Ovary (tissue), 9 donors: ENCODE data around the gene SKP2. TPM values are rescaled to one million over a fixed set of nuclear protein-coding genes. Genes with fewer than 3 reads are reported as not detected.

Experiments used
- DNase-seq, 5 donors: peaks; one replicate each; pipeline ENCODE4 v3.0.0-alpha.2; 2019 to 2020
- H3K27ac ChIP-seq, 2 donors: fragments of 200-600 bp; one replicate each; pipeline versions ENCODE4 v1.5.1 to v1.8.0; 2019 to 2022
- H3K27me3 ChIP-seq: fragments of 200-600 bp; one replicate; pipeline ENCODE4 v1.8.0; 2022
- H3K36me3 ChIP-seq: fragments of 200-600 bp; sonication (generic); one replicate; pipeline ENCODE4 v1.5.1; 2019
- H3K4me1 ChIP-seq: one replicate; pipeline ENCODE4 v1.8.1; 2013; ENCODE audit warnings: mild to moderate bottlenecking, moderate library complexity; ENCODE audit not compliant: insufficient read depth
- H3K4me3 ChIP-seq: fragments of 200-600 bp; sonication (generic); one replicate; pipeline ENCODE4 v1.5.1; 2017
- H3K9me3 ChIP-seq, 2 donors: fragments of 200-600 bp in 1 of 2; sonication (generic) in 1 of 2; one replicate each; pipeline versions ENCODE4 v1.5.1 to v1.8.1; 2013 to 2019; ENCODE audit warnings: mild to moderate bottlenecking in 1 of 2, moderate library complexity in 1 of 2
- CTCF ChIP-seq, 3 donors: fragments of 450-650 bp in 2 of 3; fragments of 200-600 bp in 1 of 3; IDR thresholded peaks; one replicate each; pipeline versions ENCODE4 v1.5.1 to v1.8.0; 2016 to 2022; ENCODE audit warnings: antibody characterized with exemption in 3 of 3, mild to moderate bottlenecking in 1 of 3
- EP300 ChIP-seq: sonication (generic); formaldehyde crosslinking; IDR thresholded peaks from one replicate; pipeline ENCODE4 v1.6.1; 2017; ENCODE audit warnings: antibody characterized with exemption
- POLR2A ChIP-seq: fragments of 450-650 bp; IDR thresholded peaks from one replicate; pipeline ENCODE4 v1.6.1; 2017; ENCODE audit warnings: antibody characterized with exemption, mild to moderate bottlenecking, moderate library complexity
- WGBS, 3 donors: extraction: QIAGEN DNeasy Blood & Tissue Kit in 1 of 3; methylation state at CpG; one replicate each; pipeline versions ENCODE4 v1.1.5 to v1.1.7; 2013 to 2017; 5-methylcytosine and 5-hydroxymethylcytosine counted together
- intact Hi-C, 4 donors: fragments of 100-400 bp; cut with DNase I; formaldehyde crosslinking; loops; one replicate each; pipeline versions ENCODE4 v1.11.0 to v1.15.1; 2022 to 2023
- polyA plus RNA-seq, 2 donors: library from polyadenylated mRNA; stranded (reverse); fragments of 200-250 nt in 1 of 2; fragments of 350-450 nt in 1 of 2; fragmentation: Illumina TruSeq in 1 of 2; extraction: RNeasy Lipid Tissue Mini Kit (QIAGEN cat#74804) in 1 of 2; gene quantifications; one replicate each; pipeline ENCODE4 v1.2.3, GENCODE V29; 2013 to 2014
- total RNA-seq, 7 donors: library from RNA; depleted of rRNA in 2 of 7; stranded (reverse); fragments of >200 nt in 2 of 7; fragmentation: NEBNext Ultra II Directional in 3 of 7; extraction: Animal tissue kit (Norgen Biotek cat#: 25700) in 3 of 7; gene quantifications; one replicate each; pipeline versions ENCODE4 v1.1.0 to v1.2.4, GENCODE V29; 2016 to 2023
- donor health status: DM: no; HTN: no; CAD: no; lungs with moderate emphysema.
- donor health status: DM: no; HTN: no; CAD: no.
- donor health status: Bipolar disorder and iron deficiency.
- donor health status: DM: yes; HTN: yes; CAD: no.
- donor health status: DM: no; HTN: no; CAD: no.
- donor health status: DM: yes; HTN: yes; CAD: no.

The SKP2 gene
- total and polyA plus RNA-seq, 9 donors = 4.5 to 15.4 (median 10.0) TPM

GRCh38 chr5:36174119-36174518 lies 22.2 kb downstream of the SKP2 start:
- Histone ChIP-seq H3K9me3 (no peaks in the 10 kb centered on the region), H3K4me3 (no peak overlapping the region), H3K36me3 (no peaks in the 10 kb centered on the region), H3K27me3 (no peaks in the 10 kb centered on the region), H3K4me1 (peaks cover 3% of the 10 kb centered on the region), H3K27ac (peak overlapping the region in 1 of 2 donors; percentile 9)
- intact Hi-C loops = no loop called here
- no peak for TF ChIP-seq EP300
- TF ChIP-seq CTCF (IDR thresholded peaks at IDR 0.05) = no peak
- TF ChIP-seq POLR2A = no peak
- DNase-seq = no peak
- WGBS, 3 donors = 35 to 45% (median 36%) methylated on average over 3 of the region's 3 CpGs

DNA sequence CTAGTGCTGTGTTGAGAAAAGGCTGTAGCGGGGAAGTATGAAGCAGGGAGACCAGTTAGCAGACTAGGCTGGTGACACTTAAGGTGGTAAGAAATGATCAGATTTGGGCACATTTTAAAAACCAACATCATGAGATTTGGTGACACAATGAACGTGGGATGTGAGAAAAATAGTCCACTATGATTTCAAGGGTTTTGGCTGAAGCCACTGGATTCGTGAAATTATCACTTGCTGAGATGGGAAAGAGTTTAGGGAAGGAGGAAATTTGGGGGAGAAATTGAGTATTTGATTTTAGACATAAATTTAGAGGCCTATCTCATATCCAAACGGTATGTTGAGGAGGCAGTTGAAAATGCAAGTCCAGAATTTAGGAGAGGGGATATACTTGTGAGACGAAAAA lies 23.1 kb downstream of the SKP2 start:
- TF ChIP-seq CTCF (IDR thresholded peaks at IDR 0.05) (no peak), EP300 (no peak), POLR2A (no peak)
- Histone ChIP-seq H3K9me3 (no peaks in the 10 kb centered on the region), H3K36me3 (no peaks in the 10 kb centered on the region), H3K27me3 (no peaks in the 10 kb centered on the region), H3K27ac (no peak overlapping the region), H3K4me3 (no peak overlapping the region), H3K4me1 (peaks cover 3% of the 10 kb centered on the region)
- 74 to 78% (median 77%) methylated on average over 5 of the region's 5 CpGs for WGBS, 3 donors
- DNase-seq = no peak
- intact Hi-C loops = no loop called here

GRCh38 chr5:36177154-36177553 lies 25.2 kb downstream of the SKP2 start:
- Histone ChIP-seq H3K27ac (no peak overlapping the region), H3K27me3 (no peaks in the 10 kb centered on the region), H3K36me3 (no peaks in the 10 kb centered on the region), H3K4me1 (peaks cover 3% of the 10 kb centered on the region), H3K9me3 (no peaks in the 10 kb centered on the region), H3K4me3 (no peak overlapping the region)
- WGBS, 3 donors = 70 to 95% (median 93%) methylated on average over 2 of the region's 2 CpGs
- intact Hi-C loops = no loop called here
- DNase-seq = no peak
- TF ChIP-seq POLR2A = no peak
- TF ChIP-seq CTCF (IDR thresholded peaks at IDR 0.05) = no peak
- no peak for TF ChIP-seq EP300

- Histone ChIP-seq H3K9me3 (no peaks in the 10 kb centered on the region), H3K36me3 (no peaks in the 10 kb centered on the region), H3K4me1 (peaks cover 3% of the 10 kb centered on the region), H3K27me3 (no peaks in the 10 kb centered on the region), H3K4me3 (no peak overlapping the region), H3K27ac (no peak overlapping the region)
- DNase-seq = peak in 1 of 5 donors; percentile 11
- intact Hi-C loops = no loop called here
- WGBS, 3 donors = 55 to 61% (median 59%) methylated on average over 2 of the region's 2 CpGs
- TF ChIP-seq CTCF (IDR thresholded peaks at IDR 0.05) (peak in 1 of 3 donors; percentile 21), POLR2A (no peak), EP300 (no peak)
Observed at GRCh38 chr5:36177715-36178523, 26.0 kb downstream of the SKP2 start.
